CD14-positive monocyte (primary cell): ENCODE measurements around the gene ANO9. TPM values are rescaled to one million over a fixed set of nuclear protein-coding genes. Genes with fewer than 3 reads are reported as not detected.

ENCODE experiments used
- DNase-seq, 3 donors: peaks; one replicate each; pipeline ENCODE4 v3.0.0-alpha.2; 2011 to 2022
- H2AFZ ChIP-seq: 2 replicates; pipeline ENCODE4 v1.6.0; 2012; ENCODE audit warnings: mild to moderate bottlenecking, low read depth, low read length, inconsistent platforms; ENCODE audit not compliant: insufficient read depth, poor library complexity, severe bottlenecking
- H3K27ac ChIP-seq, 2 donors: 1 replicate in 1 of 2; 2 replicates in 1 of 2; pipeline ENCODE4 v1.5.1; 2012 to 2013; ENCODE audit warnings: low read length in 2 of 2, control low read depth in 1 of 2, inconsistent platforms in 1 of 2, low read depth in 1 of 2, mild to moderate bottlenecking in 1 of 2
- H3K27me3 ChIP-seq, 2 donors: one replicate each; pipeline versions ENCODE4 v1.6.0 to v1.6.1; 2011 to 2013; ENCODE audit warnings: low read length in 2 of 2; ENCODE audit not compliant: control insufficient read depth in 2 of 2, insufficient read depth in 2 of 2
- H3K36me3 ChIP-seq, 2 donors: replicated peaks in 1 of 2; 1 replicate in 1 of 2; 2 replicates in 1 of 2; pipeline versions ENCODE4 v1.5.1 to v1.6.1; 2012 to 2013; ENCODE audit warnings: low read length in 2 of 2, control low read depth in 1 of 2, inconsistent platforms in 1 of 2, mild to moderate bottlenecking in 1 of 2; ENCODE audit not compliant: insufficient read depth in 2 of 2, control insufficient read depth in 1 of 2
- H3K4me1 ChIP-seq, 2 donors: 1 replicate in 1 of 2; 2 replicates in 1 of 2; pipeline versions ENCODE4 v1.5.1 to v1.6.1; 2012 to 2013; ENCODE audit warnings: low read length in 2 of 2, control low read depth in 1 of 2, inconsistent platforms in 1 of 2, mild to moderate bottlenecking in 1 of 2, moderate library complexity in 1 of 2; ENCODE audit not compliant: insufficient read depth in 2 of 2, control insufficient read depth in 1 of 2
- H3K4me2 ChIP-seq: replicated peaks from 2 replicates; pipeline ENCODE3; 2012; ENCODE audit warnings: low read length, moderate library complexity, mild to moderate bottlenecking; ENCODE audit not compliant: poor library complexity, severe bottlenecking; ENCODE audit errors: extremely low read depth
- H3K4me3 ChIP-seq, 3 experiments: fragments of 200-600 bp in 1 of 3; sonication (generic) in 1 of 3; replicated peaks in 1 of 3; 1 replicate in 2 of 3; 2 replicates in 1 of 3; pipeline ENCODE4 v1.5.1; 2011 to 2013; ENCODE audit warnings: low read length in 3 of 3, mild to moderate bottlenecking in 3 of 3, control low read depth in 2 of 3, low read depth in 2 of 3, inconsistent platforms in 1 of 3, moderate library complexity in 1 of 3
- H3K79me2 ChIP-seq: 2 replicates; pipeline ENCODE4 v1.6.0; 2012; ENCODE audit warnings: mild to moderate bottlenecking, control low read depth, inconsistent platforms, low read length, moderate library complexity; ENCODE audit not compliant: insufficient read depth
- H3K9ac ChIP-seq: 2 replicates; pipeline ENCODE4 v1.6.0; 2017; ENCODE audit warnings: low read length, mild to moderate bottlenecking; ENCODE audit not compliant: insufficient read depth, poor library complexity, severe bottlenecking
- H3K9me3 ChIP-seq, 2 donors: replicated peaks in 1 of 2; 1 replicate in 1 of 2; 2 replicates in 1 of 2; pipeline versions ENCODE4 v1.5.1 to v1.6.1; 2012 to 2013; ENCODE audit warnings: low read length in 2 of 2, control low read depth in 1 of 2; ENCODE audit not compliant: control insufficient read depth in 1 of 2, insufficient read depth in 1 of 2
- H4K20me1 ChIP-seq: 2 replicates; pipeline ENCODE4 v1.6.0; 2012; ENCODE audit warnings: mild to moderate bottlenecking, low read length, control low read depth, moderate library complexity; ENCODE audit not compliant: insufficient read depth
- H3K27ac Mint-ChIP-seq, 7 donors: one replicate each; pipeline ENCODE4 v1.8.0; 2020; ENCODE audit warnings: mild to moderate bottlenecking in 7 of 7, mixed read lengths in 7 of 7, moderate library complexity in 6 of 7, inconsistent platforms in 2 of 7
- H3K27me3 Mint-ChIP-seq, 3 donors: one replicate each; pipeline ENCODE4 v1.8.0; 2021 to 2022; ENCODE audit warnings: low read depth in 3 of 3, mild to moderate bottlenecking in 3 of 3, mixed read lengths in 3 of 3, moderate library complexity in 3 of 3, inconsistent platforms in 1 of 3
- H3K36me3 Mint-ChIP-seq, 2 donors: one replicate each; pipeline ENCODE4 v1.8.0; 2020; ENCODE audit warnings: mixed read lengths in 2 of 2, inconsistent platforms in 1 of 2, mild to moderate bottlenecking in 1 of 2
- H3K4me1 Mint-ChIP-seq: one replicate; pipeline ENCODE4 v1.8.0; 2020; ENCODE audit warnings: mild to moderate bottlenecking, mixed read lengths
- H3K4me3 Mint-ChIP-seq, 2 donors: one replicate each; pipeline ENCODE4 v1.8.0; 2020; ENCODE audit warnings: mild to moderate bottlenecking in 2 of 2, mixed read lengths in 2 of 2, moderate library complexity in 1 of 2
- H3K9me3 Mint-ChIP-seq, 7 donors: one replicate each; pipeline ENCODE4 v1.8.0; 2020 to 2022; ENCODE audit warnings: mixed read lengths in 7 of 7, mild to moderate bottlenecking in 6 of 7, moderate library complexity in 6 of 7, inconsistent platforms in 2 of 7
- WGBS: methylation state at CpG from one replicate; pipeline ENCODE4 v1.1.5; 2013; ENCODE audit warnings: missing lambda C conversion rate; ENCODE audit not compliant: insufficient coverage; 5-methylcytosine and 5-hydroxymethylcytosine counted together
- intact Hi-C, 2 donors: fragments of 100-400 bp; cut with micrococcal nuclease; formaldehyde crosslinking; loops; one replicate each; pipeline versions ENCODE4 v1.15.0 to v1.15.1; 2023
- polyA plus RNA-seq, 3 donors: library from polyadenylated mRNA; depleted of rRNA in 1 of 3; unstranded in 2 of 3; stranded (reverse) in 1 of 3; fragments of 300-500 nt in 2 of 3; fragments of >200 nt in 1 of 3; fragmentation: Illumina TruSeq in 2 of 3; gene quantifications; 1 replicate in 2 of 3; 2 replicates in 1 of 3; pipeline ENCODE4 v1.2.3, GENCODE V29; 2012 to 2021
- TF ChIP-seq, protein P1 (sequence below): fragments of 200-600 bp; IDR thresholded peaks from one replicate; pipeline ENCODE4 v1.8.0; 2022; ENCODE audit warnings: antibody characterized with exemption, mild to moderate bottlenecking

The ANO9 gene
- polyA plus RNA-seq, 3 donors: 0.18 to 0.24 TPM; not detected in 1

GRCh38 chr11:387193-387793, 54.5 kb downstream of the ANO9 start:
- no peak for DNase-seq
- peaks cover 16 to 24% (median 20%) of the 10 kb centered on the region in 7 donors for H3K9me3 Mint-ChIP-seq
- peaks cover 0 to 2% of the 10 kb centered on the region in 2 donors for H3K36me3 Mint-ChIP-seq
- no peak overlapping the region for H3K4me3 Mint-ChIP-seq
- 47% methylated on average over 3 of the region's 4 CpGs for WGBS
- Histone ChIP-seq H2AFZ (no peak overlapping the region), H3K4me3 (no peak overlapping the region), H3K9ac (no peak overlapping the region), H3K27me3 (peaks cover 0 to 3% of the 10 kb centered on the region in 2 donors), H3K9me3 (peaks cover 13 to 21% of the 10 kb centered on the region in 2 donors), H3K36me3 (no peaks in the 10 kb centered on the region), H3K4me1 (no peaks in the 10 kb centered on the region), H3K27ac (no peak overlapping the region), H4K20me1 (no peaks in the 10 kb centered on the region), H3K79me2 (no peaks in the 10 kb centered on the region), H3K4me2 (no peak overlapping the region)
- no peak overlapping the region for H3K27ac Mint-ChIP-seq
- TF ChIP-seq, protein P1, sequence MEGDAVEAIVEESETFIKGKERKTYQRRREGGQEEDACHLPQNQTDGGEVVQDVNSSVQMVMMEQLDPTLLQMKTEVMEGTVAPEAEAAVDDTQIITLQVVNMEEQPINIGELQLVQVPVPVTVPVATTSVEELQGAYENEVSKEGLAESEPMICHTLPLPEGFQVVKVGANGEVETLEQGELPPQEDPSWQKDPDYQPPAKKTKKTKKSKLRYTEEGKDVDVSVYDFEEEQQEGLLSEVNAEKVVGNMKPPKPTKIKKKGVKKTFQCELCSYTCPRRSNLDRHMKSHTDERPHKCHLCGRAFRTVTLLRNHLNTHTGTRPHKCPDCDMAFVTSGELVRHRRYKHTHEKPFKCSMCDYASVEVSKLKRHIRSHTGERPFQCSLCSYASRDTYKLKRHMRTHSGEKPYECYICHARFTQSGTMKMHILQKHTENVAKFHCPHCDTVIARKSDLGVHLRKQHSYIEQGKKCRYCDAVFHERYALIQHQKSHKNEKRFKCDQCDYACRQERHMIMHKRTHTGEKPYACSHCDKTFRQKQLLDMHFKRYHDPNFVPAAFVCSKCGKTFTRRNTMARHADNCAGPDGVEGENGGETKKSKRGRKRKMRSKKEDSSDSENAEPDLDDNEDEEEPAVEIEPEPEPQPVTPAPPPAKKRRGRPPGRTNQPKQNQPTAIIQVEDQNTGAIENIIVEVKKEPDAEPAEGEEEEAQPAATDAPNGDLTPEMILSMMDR: no peak
- no peaks in the 10 kb centered on the region for H3K4me1 Mint-ChIP-seq
- peaks cover 9 to 16% (median 13%) of the 10 kb centered on the region in 3 donors for H3K27me3 Mint-ChIP-seq
- intact Hi-C loops: no loop called here

DNA sequence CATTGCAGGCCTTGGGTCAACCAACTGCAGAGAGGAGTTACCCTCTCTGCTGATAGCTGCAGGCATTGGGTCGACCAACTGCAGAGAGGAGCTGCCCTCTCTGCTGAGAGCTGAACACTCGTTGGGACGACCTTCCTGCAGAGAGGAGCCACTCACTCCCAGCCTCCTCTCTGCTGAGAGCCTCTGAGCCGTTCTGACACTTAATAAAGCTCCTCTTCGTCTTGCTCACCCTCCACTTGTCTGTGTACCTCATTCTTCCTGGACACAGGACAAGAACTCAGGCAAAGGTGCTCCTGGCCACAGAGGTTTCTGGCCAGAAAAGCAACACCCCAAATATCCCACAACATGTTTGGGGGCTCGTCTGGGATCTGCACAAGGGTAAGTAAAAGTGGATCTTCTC, 55.3 kb downstream of the ANO9 start:
- Mint-ChIP-seq H3K27me3 (peaks cover 13 to 19% (median 17%) of the 10 kb centered on the region in 3 donors), H3K27ac (no peak overlapping the region), H3K9me3 (peaks cover 16 to 24% (median 20%) of the 10 kb centered on the region in 7 donors), H3K36me3 (peaks cover 0 to 2% of the 10 kb centered on the region in 2 donors), H3K4me1 (no peaks in the 10 kb centered on the region), H3K4me3 (no peak overlapping the region)
- no peak overlapping the region for H3K4me2 ChIP-seq
- H3K27ac ChIP-seq: no peak overlapping the region
- TF ChIP-seq, protein P1: no peak
- 96% methylated on average over 5 of the region's 6 CpGs for WGBS
- no peaks in the 10 kb centered on the region for H3K79me2 ChIP-seq
- H4K20me1 ChIP-seq: no peaks in the 10 kb centered on the region
- H3K9me3 ChIP-seq: peaks cover 13 to 21% of the 10 kb centered on the region in 2 donors
- intact Hi-C loops: no loop called here
- H3K9ac ChIP-seq: no peak overlapping the region
- H3K27me3 ChIP-seq: peaks cover 0 to 9% of the 10 kb centered on the region in 2 donors
- no peak for DNase-seq
- H3K36me3 ChIP-seq: no peaks in the 10 kb centered on the region
- no peak overlapping the region for H3K4me3 ChIP-seq
- H2AFZ ChIP-seq: no peak overlapping the region
- no peaks in the 10 kb centered on the region for H3K4me1 ChIP-seq
